WERI-Rb-1 (cell line): Measurements from ENCODE around the gene RAB24.
"Not testable (repeated sequence)": the region's sequence is repeated elsewhere in the genome, so short reads cannot be mapped to it uniquely, and the experiment has no call there.

Experiments
- DNase-seq: peaks from one replicate; pipeline ENCODE4 v3.0.0-alpha.2; 2020
- H3K27ac ChIP-seq: fragments of 250-450 bp; sonication (Bioruptor Pico); 2 replicates; pipeline ENCODE4 v1.5.1; 2020; ENCODE audit warnings: mild to moderate bottlenecking, moderate library complexity
- H3K27me3 ChIP-seq: fragments of 250-450 bp; sonication (Bioruptor Pico); 2 replicates; pipeline ENCODE4 v1.5.1; 2021; ENCODE audit warnings: mild to moderate bottlenecking, low read depth, moderate library complexity; ENCODE audit not compliant: insufficient read depth, severe bottlenecking
- H3K36me3 ChIP-seq: fragments of 250-450 bp; sonication (Bioruptor Pico); 2 replicates; pipeline ENCODE4 v1.5.1; 2020; ENCODE audit warnings: mild to moderate bottlenecking, moderate library complexity
- H3K4me3 ChIP-seq: 2 replicates; pipeline ENCODE4 v1.5.1; 2011; ENCODE audit warnings: low read depth, mild to moderate bottlenecking, control low read depth, low read length
- H3K9me3 ChIP-seq: fragments of 250-450 bp; sonication (Bioruptor Pico); 2 replicates; pipeline ENCODE4 v1.5.1; 2021; ENCODE audit warnings: mild to moderate bottlenecking, moderate library complexity; ENCODE audit not compliant: severe bottlenecking
- CTCF ChIP-seq: IDR thresholded peaks from 2 replicates; pipeline ENCODE4 v1.5.1; 2011; ENCODE audit warnings: low read depth, mild to moderate bottlenecking, control low read depth, inconsistent platforms, low read length

RAB24 gene

GRCh38 chr5:177306674-177307543, 3.4 kb upstream of the RAB24 start:
- Histone ChIP-seq H3K27me3 (no peaks in the 10 kb centered on the region), H3K36me3 (peaks cover 23% of the 10 kb centered on the region), H3K4me3 (no peak overlapping the region), H3K27ac (no peak overlapping the region), H3K9me3 (no peaks in the 10 kb centered on the region)
- no peak for TF ChIP-seq CTCF
- DNase-seq: no peak

GRCh38 chr5:177306103-177306640, 2.7 kb upstream of the RAB24 start:
- H3K27me3 ChIP-seq, DNase-seq, H3K9me3 ChIP-seq, H3K27ac ChIP-seq, H3K4me3 ChIP-seq: not testable (repeated sequence)
- peaks cover 23% of the 10 kb centered on the region for H3K36me3 ChIP-seq

GRCh38 chr5:177304392-177305119, 1.0 kb upstream of the RAB24 start:
- H3K36me3 ChIP-seq: peaks cover 23% of the 10 kb centered on the region
- DNase-seq: no peak
- H3K9me3 ChIP-seq: no peaks in the 10 kb centered on the region
- TF ChIP-seq CTCF: no peak
- H3K27me3 ChIP-seq: no peaks in the 10 kb centered on the region
- H3K4me3 ChIP-seq: peak overlapping the region; percentile 81
- peak overlapping the region; percentile 74 for H3K27ac ChIP-seq

GRCh38 chr5:177303925-177304391, 439 bp upstream of the RAB24 start:
- Histone ChIP-seq H3K36me3 (peaks cover 21% of the 10 kb centered on the region), H3K27me3 (no peaks in the 10 kb centered on the region), H3K4me3 (peak overlapping the region; percentile 81), H3K27ac (peak overlapping the region; percentile 74), H3K9me3 (no peaks in the 10 kb centered on the region)
- no peak for DNase-seq
- no peak for TF ChIP-seq CTCF

GRCh38 chr5:177302354-177303110, 987 bp downstream of the RAB24 start:
- DNase-seq: no peak
- peaks cover 17% of the 10 kb centered on the region for H3K36me3 ChIP-seq
- no peak for TF ChIP-seq CTCF

More at GRCh38 chr5:177302354-177303110, 987 bp downstream of the RAB24 start:
- Histone ChIP-seq H3K27me3 (no peaks in the 10 kb centered on the region), H3K9me3 (no peaks in the 10 kb centered on the region), H3K4me3 (peak overlapping the region; percentile 72), H3K27ac (no peak overlapping the region)
